GM21360 (cell line): ENCODE data around the gene BTBD19.
A peak's percentile ranks its signal among the peaks of the same experiment; 100 is the strongest.
"Not testable (repeated sequence)": the region's sequence is repeated elsewhere in the genome, so short reads cannot be mapped to it uniquely, and the experiment has no call there.

ENCODE experiments used
- ATAC-seq: cut with Tn5 transposase; IDR thresholded peaks from one replicate; pipeline ENCODE4 v1.9.1; 2021; ENCODE audit warnings: mild to moderate bottlenecking, moderate library complexity; ENCODE audit not compliant: unreplicated experiment

Gene BTBD19

GRCh38 chr1:44828003-44828651 is 19.8 kb downstream of the BTBD19 start:
- ATAC-seq, result no peak

DNA sequence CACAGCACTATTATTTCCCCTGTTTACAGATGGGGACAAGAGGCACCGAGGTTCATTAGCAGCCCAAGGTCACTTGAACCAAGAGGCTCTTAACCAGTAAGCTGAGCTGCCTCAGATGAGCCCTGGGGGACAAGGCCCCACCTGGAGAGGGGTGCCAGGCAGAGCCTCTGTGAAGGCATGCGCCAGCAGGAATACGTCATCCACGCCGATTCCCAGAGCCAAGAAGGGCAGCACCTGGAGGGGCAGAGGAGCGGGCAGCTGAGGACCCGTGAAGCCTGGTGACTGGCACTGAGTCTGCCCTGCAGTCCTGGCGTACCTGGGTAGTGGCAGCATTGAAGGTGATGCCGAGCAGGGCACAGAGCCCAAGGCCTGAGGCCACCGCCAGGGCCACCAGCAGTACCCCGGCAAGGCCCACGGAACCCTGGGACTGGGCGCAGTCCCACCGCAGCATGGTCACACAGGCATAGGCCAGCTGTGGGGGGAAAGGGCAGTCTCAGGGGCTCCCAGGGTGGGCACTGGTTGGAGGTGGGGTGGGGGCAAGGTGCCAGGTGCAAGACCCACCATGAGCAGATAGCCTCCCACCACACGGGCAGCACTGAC is 20.6 kb downstream of the BTBD19 start:
- no peak for ATAC-seq

- ATAC-seq, result no peak
Observed at GRCh38 chr1:44829506-44830384, 21.4 kb downstream of the BTBD19 start.

DNA sequence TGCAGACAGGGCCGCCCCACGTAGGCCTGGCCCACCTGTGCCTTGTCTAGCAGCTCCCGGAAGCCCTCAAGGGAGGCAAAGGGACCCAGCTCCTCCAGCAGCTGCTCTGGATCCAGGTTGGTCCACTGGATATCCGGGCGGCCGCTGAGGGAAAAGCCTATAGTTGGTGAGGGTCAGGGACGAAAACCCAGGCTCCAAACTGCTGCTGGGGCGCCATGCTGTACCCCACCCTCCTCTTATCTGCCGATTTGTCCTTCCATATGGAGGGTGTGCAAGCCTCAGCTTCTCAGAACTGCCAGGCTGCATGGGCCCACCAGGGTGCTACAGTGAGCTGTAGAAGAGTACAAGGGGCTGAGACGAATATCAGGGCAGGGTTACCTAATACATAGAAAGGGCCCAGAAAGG is 22.6 kb downstream of the BTBD19 start:
- ATAC-seq, result no peak

DNA sequence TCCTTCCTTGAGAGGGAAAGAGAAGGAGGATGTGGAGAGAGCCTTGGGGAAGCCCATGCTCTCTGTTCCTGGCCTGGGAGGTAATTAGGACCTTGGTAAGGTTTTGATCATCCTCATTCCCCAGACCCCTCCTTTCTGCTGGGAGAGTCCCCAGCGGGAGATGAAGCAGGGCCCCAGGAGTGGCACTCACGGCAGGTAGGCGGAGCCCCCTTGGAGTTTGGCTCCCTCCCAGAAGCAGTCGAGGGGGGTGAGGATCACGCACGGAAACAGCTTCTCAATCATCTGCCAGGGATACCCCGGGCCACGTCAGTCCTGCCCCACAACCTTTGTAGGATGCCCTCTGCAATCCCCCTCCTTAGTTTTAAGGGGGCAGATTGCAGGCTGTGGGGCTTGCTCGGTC is 23.2 kb downstream of the BTBD19 start:
- ATAC-seq, result no peak

DNA sequence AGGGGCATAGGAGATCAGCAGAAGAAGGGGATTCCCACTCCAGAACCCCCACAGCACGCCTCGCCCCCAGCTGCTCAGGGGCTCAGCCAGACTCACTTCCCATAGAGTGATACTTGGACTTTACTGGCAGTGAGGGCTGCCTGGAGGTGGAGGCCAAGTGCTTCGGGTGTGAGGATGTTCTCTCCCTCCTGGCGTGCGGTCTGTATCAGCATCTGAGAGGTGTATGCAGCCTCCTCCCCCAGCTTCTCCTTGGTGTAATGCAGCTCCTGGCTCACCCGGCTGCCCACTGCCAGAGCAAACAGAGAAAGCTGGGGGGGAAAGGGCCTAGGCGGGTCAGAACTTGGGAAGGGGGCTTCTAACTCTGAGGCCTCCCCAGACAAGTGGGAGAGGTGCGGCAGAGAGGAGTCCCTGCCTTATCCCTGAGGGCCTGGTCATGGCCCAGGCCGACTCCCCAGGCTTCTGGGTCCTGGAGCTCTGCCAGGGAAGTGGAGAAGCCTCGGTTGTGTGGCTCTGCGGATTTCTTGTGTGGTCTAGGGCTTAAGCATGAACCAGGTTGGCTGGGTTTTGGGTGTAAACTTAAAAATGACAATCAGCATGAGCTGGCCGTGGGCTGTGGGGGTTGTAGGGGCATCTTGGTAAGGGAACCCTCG is 23.9 kb downstream of the BTBD19 start:
- ATAC-seq, result no peak

GRCh38 chr1:44834328-44834727 is 26.0 kb downstream of the BTBD19 start:
- no peak for ATAC-seq

DNA sequence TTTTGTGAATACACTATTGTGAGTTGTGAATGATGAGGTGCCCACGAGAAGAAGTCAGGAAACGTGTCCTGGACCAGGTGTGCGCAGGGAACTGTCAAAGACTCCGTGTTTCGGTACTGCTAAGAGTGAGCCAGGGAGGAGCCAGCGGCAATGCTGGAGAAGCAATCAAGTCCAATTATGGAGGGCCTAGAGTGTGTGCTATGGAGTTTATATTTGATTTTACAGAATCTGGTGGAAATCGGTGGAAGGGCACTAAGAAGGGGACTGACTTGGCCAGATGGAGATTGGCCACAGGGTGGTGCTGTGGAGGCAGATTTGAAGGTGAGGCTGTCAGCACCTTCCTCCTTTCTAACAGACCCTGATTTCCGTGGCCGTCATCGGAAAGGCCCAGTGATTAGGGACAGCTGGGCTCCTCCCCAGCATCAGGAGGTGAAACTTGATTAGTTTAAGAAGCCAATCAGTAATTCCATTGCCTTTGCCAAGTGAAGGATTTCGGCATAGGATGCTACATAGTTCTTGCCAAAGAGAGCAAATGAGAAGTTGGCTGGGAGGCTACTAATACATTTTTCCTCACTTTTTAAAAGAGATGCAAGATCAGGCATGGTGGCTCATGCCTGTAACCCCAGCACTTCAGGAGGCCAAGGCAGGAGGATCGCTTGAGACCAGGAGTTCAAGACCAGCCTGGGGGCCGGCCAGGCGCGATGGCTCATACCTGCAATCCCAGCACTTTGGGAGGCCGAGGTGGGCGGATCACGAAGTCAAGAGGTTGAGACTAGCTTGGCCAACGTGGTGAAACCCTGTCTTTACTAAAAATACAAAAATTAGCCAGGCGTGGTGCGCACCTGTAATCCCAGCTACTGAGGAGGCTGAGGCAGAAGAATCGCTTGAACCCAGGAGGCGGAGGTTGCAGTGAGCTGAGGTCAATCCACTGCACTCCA is 27.7 kb downstream of the BTBD19 start:
- peak; percentile 60 for ATAC-seq

- not testable (repeated sequence) for ATAC-seq
Observed at GRCh38 chr1:44838294-44838693, 30.0 kb downstream of the BTBD19 start.

DNA sequence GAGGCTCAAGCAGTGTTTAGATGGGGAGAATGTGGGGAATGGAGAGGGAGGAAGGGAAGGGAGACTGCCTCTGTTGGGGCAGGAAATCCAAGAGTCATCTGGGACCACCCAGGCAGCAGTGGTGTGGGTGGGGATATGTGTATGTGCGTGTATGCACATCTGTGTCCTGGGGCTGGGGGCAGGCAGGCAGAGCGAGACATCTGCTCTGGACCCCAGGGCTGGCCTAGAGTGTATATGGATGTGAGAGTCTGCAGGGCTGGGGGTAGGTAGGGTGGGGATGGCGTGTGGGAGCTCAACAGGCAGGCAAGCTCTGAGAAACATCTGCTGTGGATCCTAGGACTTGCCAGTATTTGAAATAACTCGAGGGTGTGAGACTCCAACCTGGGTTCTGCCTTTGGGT is 31.3 kb downstream of the BTBD19 start:
- no peak for ATAC-seq

- no peak for ATAC-seq
Observed at GRCh38 chr1:44842486-44842861, 34.2 kb downstream of the BTBD19 start.

GRCh38 chr1:44842862-44843655 is 34.7 kb downstream of the BTBD19 start, which contains the start of gene PTCH2:
PTCH2 (minus strand) TSS chr1:44843253; CDS start chr1:44842932, 321 bp downstream.
- no peak for ATAC-seq

DNA sequence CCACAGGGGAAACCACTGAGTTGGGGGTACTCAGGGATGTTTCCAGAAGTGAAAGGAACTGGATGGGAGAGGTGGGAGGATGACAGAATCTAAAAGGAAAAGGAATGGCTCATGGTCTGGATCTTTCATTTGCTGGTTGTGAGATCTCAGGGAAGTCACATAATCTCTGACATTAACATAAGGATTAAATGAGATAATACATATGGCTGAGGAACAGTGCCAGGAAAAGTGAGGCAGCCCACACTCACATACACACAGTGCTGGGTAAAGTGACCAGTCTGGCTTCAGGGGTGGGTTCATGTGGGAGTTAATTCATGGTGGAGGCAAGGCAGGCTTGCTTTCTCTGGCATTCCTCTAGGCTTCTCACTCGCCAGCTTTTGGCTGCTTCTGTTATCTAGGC is 38.7 kb downstream of the BTBD19 start:
- no peak for ATAC-seq

- ATAC-seq, result no peak
Observed at GRCh38 chr1:44847845-44848244, 39.5 kb downstream of the BTBD19 start.

GRCh38 chr1:44848456-44849181 is 40.3 kb downstream of the BTBD19 start:
- ATAC-seq, result no peak

- ATAC-seq, result no peak
Observed at GRCh38 chr1:44849575-44850132, 41.3 kb downstream of the BTBD19 start.

DNA sequence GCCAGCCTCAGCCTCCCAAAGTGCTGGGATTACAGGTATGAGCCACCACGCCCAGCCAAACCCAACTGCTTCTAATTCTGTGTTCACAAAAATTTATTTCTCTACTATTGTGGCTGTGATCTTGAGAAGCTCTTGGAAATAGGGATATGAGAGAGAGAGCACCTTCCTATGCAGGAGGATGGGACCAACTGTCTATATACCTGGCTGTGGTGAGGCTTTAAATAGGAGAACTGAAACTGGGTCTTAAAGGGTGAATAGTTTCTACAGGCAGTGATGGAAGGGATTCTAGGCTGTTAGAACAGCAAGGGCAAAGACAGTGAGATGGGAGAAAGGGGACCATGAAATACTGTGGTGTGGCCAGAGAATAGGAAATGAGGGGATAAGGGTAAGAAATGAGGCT is 43.0 kb downstream of the BTBD19 start:
- ATAC-seq, result no peak

DNA sequence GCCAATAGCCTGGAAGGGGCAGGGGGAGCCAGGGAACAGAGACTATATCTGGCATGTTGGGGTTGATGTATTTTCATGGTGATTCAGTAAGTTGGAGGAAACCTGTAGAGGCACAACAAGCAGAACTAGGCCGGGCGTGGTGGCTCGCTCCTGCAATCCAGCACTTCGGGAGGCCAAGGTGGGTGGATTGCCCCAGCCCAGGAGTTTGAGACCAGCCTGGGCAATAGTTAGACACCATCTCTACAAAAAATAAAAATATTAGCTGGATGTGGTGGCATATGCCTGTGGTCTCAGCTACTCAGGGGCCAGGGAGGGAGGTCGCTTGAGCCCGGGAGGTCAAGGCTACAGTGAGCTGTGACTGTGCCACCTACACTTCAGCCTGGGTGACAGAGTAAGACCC is 44.9 kb downstream of the BTBD19 start:
- ATAC-seq, result no peak

- no peak for ATAC-seq
Observed at GRCh38 chr1:44854970-44855369, 46.6 kb downstream of the BTBD19 start.
